HG03342 (cell line): ENCODE results near the gene OSBPL5.

Experiments
- ATAC-seq: cut with Tn5 transposase; IDR thresholded peaks from one replicate; pipeline ENCODE4 v1.9.1; 2021; ENCODE audit warnings: mild to moderate bottlenecking, moderate library complexity; ENCODE audit not compliant: unreplicated experiment

Gene OSBPL5

GRCh38 chr11:3165152-3165705 is at the start of gene OSBPL5:
Gene OSBPL5 (minus strand): TSS chr11:3165310. CDS start chr11:3129148, 36,162 bp downstream.
- no peak for ATAC-seq

GRCh38 chr11:3214420-3214699 is 49.2 kb upstream of the OSBPL5 start:
- ATAC-seq = no peak

- no peak for ATAC-seq
Measured at GRCh38 chr11:3213659-3214419, 48.7 kb upstream of the OSBPL5 start.

- no peak for ATAC-seq
Measured at GRCh38 chr11:3208272-3208671, 43.2 kb upstream of the OSBPL5 start.

GRCh38 chr11:3207526-3208189 is 42.5 kb upstream of the OSBPL5 start:
- no peak for ATAC-seq

GRCh38 chr11:3206922-3207204 is 41.8 kb upstream of the OSBPL5 start:
- no peak for ATAC-seq

- ATAC-seq = no peak
Measured at GRCh38 chr11:3206156-3206921, 41.2 kb upstream of the OSBPL5 start.

- ATAC-seq = no peak
Measured at GRCh38 chr11:3205261-3206155, 40.4 kb upstream of the OSBPL5 start.

GRCh38 chr11:3204141-3205015 is 39.3 kb upstream of the OSBPL5 start:
- no peak for ATAC-seq

- no peak for ATAC-seq
Measured at GRCh38 chr11:3203221-3204043, 38.3 kb upstream of the OSBPL5 start.

GRCh38 chr11:3202759-3203158 is 37.6 kb upstream of the OSBPL5 start:
- ATAC-seq = no peak

GRCh38 chr11:3202305-3202704 is 37.2 kb upstream of the OSBPL5 start:
- no peak for ATAC-seq

- ATAC-seq = no peak
Measured at GRCh38 chr11:3201677-3202181, 36.6 kb upstream of the OSBPL5 start.

- ATAC-seq = no peak
Measured at GRCh38 chr11:3201112-3201581, 36.0 kb upstream of the OSBPL5 start.

- ATAC-seq = no peak
Measured at GRCh38 chr11:3200388-3201111, 35.4 kb upstream of the OSBPL5 start.

GRCh38 chr11:3199537-3200295 is 34.6 kb upstream of the OSBPL5 start:
- no peak for ATAC-seq

GRCh38 chr11:3198815-3199214 is 33.7 kb upstream of the OSBPL5 start:
- no peak for ATAC-seq
